Stomach (tissue), 4 donors: ENCODE measurements around the gene HDGF.

Experiments
- CTCF ChIP-seq, 7 experiments: fragments of 450-650 bp in 4 of 7; fragments of 200-600 bp in 3 of 7; sonication (generic) in 3 of 7; IDR thresholded peaks; one replicate each; pipeline ENCODE4 v1.5.1; 2016 to 2019; ENCODE audit warnings: antibody characterized with exemption in 7 of 7, control low read depth in 2 of 7, mild to moderate bottlenecking in 1 of 7
- POLR2A ChIP-seq, 4 donors: fragments of 450-650 bp; IDR thresholded peaks; one replicate each; pipeline ENCODE4 v1.6.1; 2016; ENCODE audit warnings: antibody characterized with exemption in 4 of 4, control low read depth in 2 of 4, mild to moderate bottlenecking in 1 of 4, moderate library complexity in 1 of 4

GRCh38 chr1:156733989-156734584 is 17.4 kb downstream of the HDGF start:
- TF ChIP-seq CTCF (IDR thresholded peaks at IDR 0.05) (no peak), POLR2A (IDR thresholded peaks at IDR 0.05) (no peak)
